GM10248 (cell line): ENCODE measurements around the gene FAM78B.

Experiments used
- CTCF ChIA-PET: fragments of 300-600 bp; sonication (Branson Sonifier 250); formaldehyde crosslinking; extraction: SDS; loops from one replicate; lab custom pipeline; 2021; ENCODE audit warnings: antibody characterized with exemption; lab: Yijun Ruan, JAX
- POLR2A ChIA-PET: fragments of 350-650 bp; sonication (Branson Sonifier 250); formaldehyde crosslinking; extraction: SDS; loops from one replicate; lab custom pipeline; 2020; ENCODE audit warnings: antibody characterized with exemption; lab: Yijun Ruan, JAX
- DNase-seq: peaks from one replicate; pipeline ENCODE4 v3.0.0; 2012; ENCODE audit errors: extremely low spot score
- TF ChIP-seq, protein P1 (sequence below): IDR thresholded peaks from 2 replicates; pipeline ENCODE4 v1.5.1; 2012; ENCODE audit warnings: mild to moderate bottlenecking, low read depth; ENCODE audit errors: extremely low read depth, missing control alignments, control extremely low read depth

Gene FAM78B

DNA sequence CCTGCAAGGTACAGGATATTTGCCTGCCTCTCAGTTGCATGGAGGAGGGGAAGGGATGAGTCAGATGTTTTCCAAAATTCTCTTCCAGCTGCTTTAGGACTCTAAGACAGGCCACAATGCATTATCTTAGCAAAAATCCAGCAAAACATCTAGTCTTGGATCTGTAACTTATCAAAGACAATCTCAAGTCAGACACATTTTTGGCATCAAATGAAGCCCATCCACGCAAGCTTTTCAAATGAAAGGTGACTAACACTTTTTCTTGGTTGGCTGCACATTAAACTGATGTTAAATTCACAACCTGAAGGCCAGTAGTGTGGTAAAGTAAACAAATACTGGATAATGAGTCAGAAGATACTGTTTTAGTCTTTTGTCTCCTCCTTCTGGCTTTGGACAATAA, 21.3 kb downstream of the FAM78B start:
- ChIA-PET CTCF (interaction anchor here (1.8 kb wide), 1 partner anchor 9 kb away, joined by 6 read pairs; no protein-coding TSS in a partner anchor), POLR2A (no interaction called here)
- TF ChIP-seq, protein P1, sequence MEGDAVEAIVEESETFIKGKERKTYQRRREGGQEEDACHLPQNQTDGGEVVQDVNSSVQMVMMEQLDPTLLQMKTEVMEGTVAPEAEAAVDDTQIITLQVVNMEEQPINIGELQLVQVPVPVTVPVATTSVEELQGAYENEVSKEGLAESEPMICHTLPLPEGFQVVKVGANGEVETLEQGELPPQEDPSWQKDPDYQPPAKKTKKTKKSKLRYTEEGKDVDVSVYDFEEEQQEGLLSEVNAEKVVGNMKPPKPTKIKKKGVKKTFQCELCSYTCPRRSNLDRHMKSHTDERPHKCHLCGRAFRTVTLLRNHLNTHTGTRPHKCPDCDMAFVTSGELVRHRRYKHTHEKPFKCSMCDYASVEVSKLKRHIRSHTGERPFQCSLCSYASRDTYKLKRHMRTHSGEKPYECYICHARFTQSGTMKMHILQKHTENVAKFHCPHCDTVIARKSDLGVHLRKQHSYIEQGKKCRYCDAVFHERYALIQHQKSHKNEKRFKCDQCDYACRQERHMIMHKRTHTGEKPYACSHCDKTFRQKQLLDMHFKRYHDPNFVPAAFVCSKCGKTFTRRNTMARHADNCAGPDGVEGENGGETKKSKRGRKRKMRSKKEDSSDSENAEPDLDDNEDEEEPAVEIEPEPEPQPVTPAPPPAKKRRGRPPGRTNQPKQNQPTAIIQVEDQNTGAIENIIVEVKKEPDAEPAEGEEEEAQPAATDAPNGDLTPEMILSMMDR = no peak
- DNase-seq = no peak

DNA sequence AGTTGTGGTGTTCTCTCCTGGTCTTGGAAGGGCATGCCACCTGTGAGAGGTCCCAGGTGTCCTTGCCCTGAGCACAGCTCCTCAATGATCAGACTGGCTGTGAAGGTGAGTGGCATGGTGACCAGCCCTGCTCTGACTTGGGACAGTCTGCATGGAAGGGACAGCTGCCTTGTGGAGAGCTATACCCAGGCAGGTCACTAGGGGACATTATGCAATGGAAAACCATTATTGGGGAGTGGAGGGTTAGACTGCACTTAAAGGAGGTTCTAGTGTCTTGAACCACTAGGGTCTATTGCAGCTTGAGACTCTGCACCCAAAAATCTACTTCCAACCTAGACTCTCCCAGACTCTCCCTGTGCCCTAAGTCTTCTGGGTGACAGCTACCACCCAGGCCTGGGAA, 24.8 kb downstream of the FAM78B start:
- ChIA-PET CTCF (interaction anchor here (0.7 to 1.4 kb wide), 5 partner anchors 9 to 338 kb away, joined by 3 to 9 read pairs (median 3); no protein-coding TSS in a partner anchor), POLR2A (no interaction called here)
- TF ChIP-seq, protein P1 = no peak
- no peak for DNase-seq

DNA sequence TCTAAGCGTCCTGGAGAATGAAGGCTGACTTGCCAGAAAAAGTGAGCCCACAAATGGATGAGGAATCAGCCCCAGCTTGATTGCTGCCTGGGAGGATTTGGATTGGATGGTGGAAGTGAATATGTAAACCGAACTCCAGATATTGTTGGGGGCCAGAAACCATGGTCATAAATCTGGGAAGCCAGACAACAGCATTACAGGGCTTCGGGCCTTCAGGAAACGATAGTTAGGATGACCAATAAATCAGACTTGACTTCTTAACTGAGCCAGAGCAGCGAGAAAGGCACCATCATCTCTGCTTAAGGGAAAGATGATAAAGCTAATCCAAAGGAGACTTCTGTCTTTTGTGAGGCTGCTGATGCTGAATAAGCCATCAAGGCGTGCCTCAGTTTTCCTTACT, 26.6 kb downstream of the FAM78B start:
- DNase-seq = no peak
- TF ChIP-seq, protein P1 = no peak
- ChIA-PET CTCF (interaction anchor here (1.1 to 1.3 kb wide), 2 partner anchors 27 to 50 kb away, joined by 3 read pairs; no protein-coding TSS in a partner anchor), POLR2A (no interaction called here)

DNA sequence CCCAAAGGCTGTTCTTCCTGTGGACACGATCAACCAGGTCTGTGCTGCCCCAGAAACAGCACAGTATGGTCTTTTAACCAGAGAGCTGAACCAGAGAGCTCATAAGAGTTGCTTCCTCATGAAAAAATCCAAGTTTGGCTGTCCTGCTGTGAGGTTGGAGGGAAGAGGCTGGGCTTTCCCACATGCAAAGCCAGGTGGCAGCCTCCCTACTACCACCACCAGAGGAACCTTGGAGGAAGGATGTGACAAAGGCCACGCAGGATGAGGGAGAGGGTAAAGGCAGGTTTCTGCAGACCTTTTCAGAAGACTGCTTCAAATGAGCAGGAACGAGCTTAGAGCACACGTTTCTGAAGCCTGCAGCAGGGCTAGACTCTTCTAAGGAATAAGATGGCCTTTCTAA, 27.1 kb downstream of the FAM78B start:
- DNase-seq = no peak
- ChIA-PET CTCF (interaction anchor here (1.1 to 1.3 kb wide), 2 partner anchors 26 to 49 kb away, joined by 3 read pairs; no protein-coding TSS in a partner anchor), POLR2A (no interaction called here)
- TF ChIP-seq, protein P1 = no peak

DNA sequence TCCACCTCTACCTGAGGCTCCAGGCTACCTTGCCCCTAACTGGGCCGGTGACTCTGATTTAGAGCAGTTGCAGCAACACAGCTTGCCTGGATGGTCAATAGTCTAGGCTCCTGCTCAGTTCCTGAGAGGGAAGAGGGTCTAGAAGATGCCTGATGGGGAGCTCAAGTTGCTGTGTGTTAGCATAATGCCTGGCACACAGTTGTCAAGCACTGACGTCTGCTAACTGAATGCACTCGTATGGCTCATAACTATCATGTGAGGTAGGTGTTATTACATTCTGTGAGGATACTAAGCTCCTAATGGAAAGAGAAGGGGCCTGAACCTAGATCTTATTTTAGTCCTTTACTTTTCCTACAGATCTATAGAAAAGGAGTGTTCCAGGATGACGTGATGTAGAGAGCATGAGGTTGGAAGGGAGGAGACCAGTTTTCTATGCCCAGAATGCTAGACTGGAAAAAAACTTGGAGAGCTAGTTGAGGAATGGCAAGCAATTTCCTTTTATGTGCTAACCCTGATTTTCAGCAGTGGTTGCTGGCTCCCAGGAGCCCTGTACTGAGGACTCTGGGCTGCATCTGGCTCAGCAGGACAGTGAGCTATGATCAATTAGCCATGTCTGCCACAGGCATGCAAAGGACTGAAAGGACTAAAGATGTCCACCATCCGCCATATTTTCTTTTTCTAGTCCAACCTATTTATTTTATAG, 30.0 kb downstream of the FAM78B start:
- CTCF ChIA-PET = interaction anchor here (1.3 kb wide), 1 partner anchor 9 kb away, joined by 6 read pairs; no protein-coding TSS in a partner anchor
- POLR2A ChIA-PET = no interaction called here
- DNase-seq = no peak
- TF ChIP-seq, protein P1 = no peak

DNA sequence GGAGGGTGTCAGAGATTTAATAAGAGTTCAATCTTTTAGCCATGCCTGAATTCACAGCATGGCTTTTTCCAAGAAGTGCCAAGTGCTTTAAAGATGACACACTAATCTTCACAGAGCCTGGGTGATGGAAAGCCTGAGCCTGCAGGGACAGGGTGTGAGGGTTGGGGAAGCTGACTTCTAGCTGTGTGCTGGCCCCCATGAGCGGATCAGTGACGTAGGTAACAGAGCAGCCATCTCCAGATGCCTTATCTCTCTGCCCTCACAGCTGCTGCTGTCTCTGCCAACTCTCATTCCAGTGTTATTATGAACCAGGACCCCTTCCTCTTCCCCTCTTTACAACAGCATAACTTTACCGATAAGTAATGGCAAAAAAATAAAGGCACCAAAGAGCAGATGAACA, 30.6 kb downstream of the FAM78B start:
- POLR2A ChIA-PET = no interaction called here
- TF ChIP-seq, protein P1 = no peak
- CTCF ChIA-PET = interaction anchor here (1.3 to 1.6 kb wide), 4 partner anchors 9 to 207 kb away, joined by 3 to 6 read pairs (median 5); no protein-coding TSS in a partner anchor
- DNase-seq = no peak
